GM20000 (cell line): ENCODE data around the gene ADAT3.

Experiments used
- DNase-seq: peaks from one replicate; pipeline ENCODE4 v3.0.0; 2012; ENCODE audit warnings: low spot score
- CTCF ChIP-seq: IDR thresholded peaks from 2 replicates; pipeline ENCODE4 v1.5.1; 2012; ENCODE audit warnings: mild to moderate bottlenecking, control low read depth; ENCODE audit errors: extremely low read depth, missing control alignments

Gene ADAT3

GRCh38 chr19:1905110-1905862 is at the start of gene ADAT3, which contains the start of gene SCAMP4:
Gene ADAT3 (plus strand): TSS chr19:1905399. CDS start chr19:1912048, 6,649 bp downstream.
Gene SCAMP4 (plus strand): TSS chr19:1905399. CDS start chr19:1915020, 9,621 bp downstream.
- TF ChIP-seq CTCF = no peak
- peak; percentile 98 for DNase-seq

- TF ChIP-seq CTCF = no peak
- DNase-seq = no peak
These were observed 49.4 kb upstream of the ADAT3 start for GRCh38 chr19:1855828-1856255.

DNA sequence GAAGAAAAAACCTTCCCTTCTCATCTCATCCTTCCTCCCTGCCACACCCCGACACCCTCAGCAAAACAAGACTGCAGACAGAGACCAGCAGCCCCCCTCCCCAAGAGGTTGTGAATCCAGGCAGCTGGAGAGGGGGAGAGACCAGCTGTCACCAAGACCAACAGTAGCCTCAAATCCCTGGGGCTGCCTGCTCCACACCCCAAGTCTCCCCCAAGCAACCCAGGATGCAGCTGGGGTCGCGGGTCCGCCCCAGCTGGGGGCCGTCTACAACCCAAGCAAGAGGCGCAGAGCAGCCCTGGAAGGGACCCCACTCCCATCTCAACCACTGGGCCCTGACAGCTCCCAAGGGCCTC is 48.9 kb upstream of the ADAT3 start:
- TF ChIP-seq CTCF = no peak
- no peak for DNase-seq

- DNase-seq = peak; percentile 90
- no peak for TF ChIP-seq CTCF
These were observed 48.2 kb upstream of the ADAT3 start for GRCh38 chr19:1856698-1857603.

- no peak for DNase-seq
- no peak for TF ChIP-seq CTCF
These were observed 47.4 kb upstream of the ADAT3 start for GRCh38 chr19:1857648-1858326.

DNA sequence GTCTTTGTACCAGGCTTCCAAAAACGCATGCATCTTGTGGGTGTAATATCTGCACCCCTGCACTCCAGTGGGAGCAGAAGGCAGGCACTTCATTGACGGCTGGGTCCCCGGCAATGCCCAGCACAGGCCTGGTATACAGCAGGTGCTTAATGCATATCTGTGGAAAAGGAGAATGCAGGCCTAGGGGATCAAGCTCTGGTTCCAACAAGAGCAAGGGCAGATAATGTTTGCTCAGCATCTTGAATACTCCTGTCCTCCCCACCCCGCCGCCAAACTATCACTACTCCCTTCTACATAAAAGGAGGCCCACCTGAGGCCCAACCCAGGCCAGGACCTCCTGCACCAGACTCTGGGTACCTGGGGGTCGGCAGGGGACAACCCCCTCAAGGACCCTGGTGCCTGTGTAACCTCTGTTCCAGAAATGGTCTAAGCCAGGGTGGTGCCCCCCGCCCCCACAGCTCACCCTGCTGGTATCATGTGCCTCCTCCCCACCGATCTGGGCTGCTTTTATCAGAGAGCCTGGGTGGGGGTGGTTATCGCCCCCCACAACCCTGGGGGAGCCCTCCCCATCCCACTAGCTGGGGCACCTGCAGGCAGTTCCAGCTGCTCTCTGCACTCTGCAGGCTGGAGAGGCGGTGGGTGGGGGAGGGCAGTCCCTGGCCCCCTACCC is 46.7 kb upstream of the ADAT3 start:
- DNase-seq = no peak
- no peak for TF ChIP-seq CTCF
